Skin epidermis (tissue), 12 donors: Measurements from ENCODE around the gene MIPEP.
A peak's percentile ranks its signal among the peaks of the same experiment; 100 is the strongest.
"Not testable (repeated sequence)": the region's sequence is repeated elsewhere in the genome, so short reads cannot be mapped to it uniquely, and the experiment has no call there.

ENCODE experiments used
- H3K27ac ChIP-seq, 21 experiments: fragments of 200-600 bp; sonication (generic) in 11 of 21; one replicate each; pipeline ENCODE4 v1.5.0; 2020; ENCODE audit warnings: mild to moderate bottlenecking in 3 of 21, inconsistent platforms in 2 of 21, moderate library complexity in 2 of 21
- H3K4me3 ChIP-seq, 7 experiments: fragments of 200-600 bp; sonication (generic) in 2 of 7; one replicate each; pipeline ENCODE4 v1.5.0; 2020; ENCODE audit warnings: inconsistent platforms in 2 of 7, mild to moderate bottlenecking in 2 of 7, moderate library complexity in 1 of 7

The MIPEP gene

GRCh38 chr13:23789576-23790346 lies 99.4 kb downstream of the MIPEP start:
- Histone ChIP-seq H3K27ac (peak overlapping the region in 1 of 21 experiments; percentile 9), H3K4me3 (no peak overlapping the region)

- H3K27ac ChIP-seq, result no peak overlapping the region
Observed at GRCh38 chr13:23788459-23788858, 100.7 kb downstream of the MIPEP start.

GRCh38 chr13:23787464-23787863 lies 101.7 kb downstream of the MIPEP start:
- no peak overlapping the region for H3K27ac ChIP-seq

More at GRCh38 chr13:23788459-23788858, 100.7 kb downstream of the MIPEP start:
- no peak overlapping the region for H3K4me3 ChIP-seq

GRCh38 chr13:23786607-23787006 lies 102.6 kb downstream of the MIPEP start:
- H3K4me3 ChIP-seq, result no peak overlapping the region
- H3K27ac ChIP-seq, result no peak overlapping the region

More at GRCh38 chr13:23787464-23787863, 101.7 kb downstream of the MIPEP start:
- H3K4me3 ChIP-seq, result no peak overlapping the region

GRCh38 chr13:23778879-23779278 lies 110.3 kb downstream of the MIPEP start:
- Histone ChIP-seq H3K27ac (no peak overlapping the region), H3K4me3 (no peak overlapping the region)

- no peak overlapping the region for H3K27ac ChIP-seq
- no peak overlapping the region for H3K4me3 ChIP-seq
Observed at GRCh38 chr13:23778002-23778652, 111.1 kb downstream of the MIPEP start.

GRCh38 chr13:23777575-23777870 lies 111.7 kb downstream of the MIPEP start:
- H3K27ac ChIP-seq, result no peak overlapping the region
- no peak overlapping the region for H3K4me3 ChIP-seq

- Histone ChIP-seq H3K4me3 (no peak overlapping the region), H3K27ac (no peak overlapping the region)
Observed at GRCh38 chr13:23776698-23777574, 112.3 kb downstream of the MIPEP start.

GRCh38 chr13:23772717-23773116 lies 116.5 kb downstream of the MIPEP start:
- Histone ChIP-seq H3K27ac (no peak overlapping the region), H3K4me3 (no peak overlapping the region)

- H3K27ac ChIP-seq, result no peak overlapping the region
- H3K4me3 ChIP-seq, result no peak overlapping the region
Observed at GRCh38 chr13:23771956-23772355, 117.2 kb downstream of the MIPEP start.

GRCh38 chr13:23771552-23771951 lies 117.6 kb downstream of the MIPEP start:
- Histone ChIP-seq H3K4me3 (no peak overlapping the region), H3K27ac (no peak overlapping the region)

- H3K27ac ChIP-seq, result no peak overlapping the region
- no peak overlapping the region for H3K4me3 ChIP-seq
Observed at GRCh38 chr13:23770973-23771372, 118.2 kb downstream of the MIPEP start.

- no peak overlapping the region for H3K4me3 ChIP-seq
- no peak overlapping the region for H3K27ac ChIP-seq
Observed at GRCh38 chr13:23770428-23770827, 118.8 kb downstream of the MIPEP start.

GRCh38 chr13:23769401-23769800 lies 119.8 kb downstream of the MIPEP start:
- H3K4me3 ChIP-seq, result no peak overlapping the region
- no peak overlapping the region for H3K27ac ChIP-seq

- H3K27ac ChIP-seq, result no peak overlapping the region
- no peak overlapping the region for H3K4me3 ChIP-seq
Observed at GRCh38 chr13:23767838-23768237, 121.4 kb downstream of the MIPEP start.

GRCh38 chr13:23766939-23767338 lies 122.3 kb downstream of the MIPEP start:
- no peak overlapping the region for H3K27ac ChIP-seq
- no peak overlapping the region for H3K4me3 ChIP-seq

- no peak overlapping the region for H3K4me3 ChIP-seq
- H3K27ac ChIP-seq, result no peak overlapping the region
Observed at GRCh38 chr13:23766283-23766682, 122.9 kb downstream of the MIPEP start.

- Histone ChIP-seq H3K27ac (no peak overlapping the region), H3K4me3 (no peak overlapping the region)
Observed at GRCh38 chr13:23765531-23765930, 123.7 kb downstream of the MIPEP start.

- Histone ChIP-seq H3K27ac (no peak overlapping the region), H3K4me3 (no peak overlapping the region)
Observed at GRCh38 chr13:23763318-23763717, 125.9 kb downstream of the MIPEP start.

- H3K4me3 ChIP-seq, H3K27ac ChIP-seq: not testable (repeated sequence)
Observed at GRCh38 chr13:23761760-23762159, 127.4 kb downstream of the MIPEP start.

GRCh38 chr13:23760000-23760399 lies 129.2 kb downstream of the MIPEP start:
- no peak overlapping the region for H3K27ac ChIP-seq

More at GRCh38 chr13:23760000-23760399, 129.2 kb downstream of the MIPEP start:
- no peak overlapping the region for H3K4me3 ChIP-seq
